HG03575 (cell line): ENCODE measurements around the gene CELA2B.
"Not testable (repeated sequence)": the region's sequence is repeated elsewhere in the genome, so short reads cannot be mapped to it uniquely, and the experiment has no call there.

ENCODE experiments used
- ATAC-seq: cut with Tn5 transposase; IDR thresholded peaks from one replicate; pipeline ENCODE4 v1.9.1; 2021; ENCODE audit not compliant: unreplicated experiment, insufficient number of reproducible peaks, low FRiP score; ENCODE audit errors: extremely low read depth

Gene CELA2B

DNA sequence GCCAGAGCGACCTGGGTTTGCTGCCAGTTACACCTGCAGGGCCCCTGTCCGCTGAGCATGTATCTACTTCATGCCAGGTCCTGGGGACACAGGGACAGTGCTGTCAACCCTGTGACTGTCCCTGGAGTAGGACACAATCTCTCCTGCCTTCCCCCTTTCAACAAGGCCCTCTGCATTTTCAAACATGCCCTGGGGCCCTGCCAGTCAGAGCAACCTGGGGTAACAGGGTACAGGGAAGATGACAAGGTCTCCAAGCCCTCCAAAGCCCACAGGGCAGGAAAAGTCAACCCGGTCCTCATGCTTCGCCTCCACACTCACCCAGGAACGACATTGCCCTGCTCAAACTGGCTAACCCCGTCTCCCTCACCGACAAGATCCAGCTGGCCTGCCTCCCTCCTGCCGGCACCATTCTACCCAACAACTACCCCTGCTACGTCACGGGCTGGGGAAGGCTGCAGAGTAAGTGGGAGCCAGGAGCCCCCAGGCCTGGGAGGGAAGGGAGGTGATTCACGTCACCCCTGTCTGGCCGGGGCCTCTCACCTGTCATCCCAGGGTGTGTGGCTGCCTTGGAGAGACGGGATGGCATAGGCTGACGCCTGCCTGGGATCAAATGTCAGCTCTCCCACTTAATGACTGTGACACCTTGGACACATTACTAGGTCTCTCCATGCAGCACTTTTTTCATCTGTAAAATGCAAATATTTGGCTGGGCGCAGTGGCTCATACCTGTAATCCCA, 12.7 kb upstream of the CELA2B start:
- ATAC-seq, result not testable (repeated sequence)

GRCh38 chr1:15463926-15464322, 12.0 kb upstream of the CELA2B start:
- ATAC-seq, result not testable (repeated sequence)

DNA sequence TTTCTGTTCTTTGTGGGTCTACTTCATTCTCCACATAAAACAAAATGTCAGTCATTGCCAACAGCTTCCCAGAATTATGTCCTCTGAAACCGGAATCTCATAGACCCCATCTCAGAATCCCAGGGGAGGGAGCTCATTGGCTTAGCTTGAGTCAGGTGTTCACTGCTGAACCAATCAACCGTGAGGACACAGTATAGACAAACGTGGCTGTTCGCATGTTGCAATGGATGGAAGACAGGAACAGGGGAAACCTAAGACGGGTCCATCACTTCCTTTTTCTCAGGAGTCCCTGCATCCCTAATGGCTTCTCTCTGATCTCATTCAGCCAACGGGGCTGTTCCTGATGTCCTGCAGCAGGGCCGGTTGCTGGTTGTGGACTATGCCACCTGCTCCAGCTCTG, 10.2 kb upstream of the CELA2B start:
- no peak for ATAC-seq

- not testable (repeated sequence) for ATAC-seq
Measured at GRCh38 chr1:15466955-15467625, 8.8 kb upstream of the CELA2B start.

DNA sequence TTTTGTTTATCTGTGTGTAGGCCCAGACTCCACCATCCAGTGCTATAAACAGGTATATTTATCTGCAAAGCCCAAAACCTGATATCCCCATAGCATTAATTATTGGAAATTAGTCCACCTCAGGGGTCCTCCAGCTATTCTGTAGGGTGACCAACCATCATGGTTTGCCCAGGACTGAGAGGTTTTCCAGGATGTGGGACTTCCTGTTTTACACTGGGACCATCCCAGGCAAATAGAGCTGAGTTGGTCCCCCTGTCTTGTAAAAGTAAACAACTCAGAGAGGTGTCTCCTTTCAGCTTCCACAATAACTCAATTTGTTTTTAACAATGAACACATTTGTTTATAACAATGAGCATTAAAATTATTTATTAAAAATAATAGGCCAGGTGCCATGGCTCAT, 7.8 kb upstream of the CELA2B start:
- no peak for ATAC-seq

- no peak for ATAC-seq
Measured at GRCh38 chr1:15469361-15469760, 6.5 kb upstream of the CELA2B start.

DNA sequence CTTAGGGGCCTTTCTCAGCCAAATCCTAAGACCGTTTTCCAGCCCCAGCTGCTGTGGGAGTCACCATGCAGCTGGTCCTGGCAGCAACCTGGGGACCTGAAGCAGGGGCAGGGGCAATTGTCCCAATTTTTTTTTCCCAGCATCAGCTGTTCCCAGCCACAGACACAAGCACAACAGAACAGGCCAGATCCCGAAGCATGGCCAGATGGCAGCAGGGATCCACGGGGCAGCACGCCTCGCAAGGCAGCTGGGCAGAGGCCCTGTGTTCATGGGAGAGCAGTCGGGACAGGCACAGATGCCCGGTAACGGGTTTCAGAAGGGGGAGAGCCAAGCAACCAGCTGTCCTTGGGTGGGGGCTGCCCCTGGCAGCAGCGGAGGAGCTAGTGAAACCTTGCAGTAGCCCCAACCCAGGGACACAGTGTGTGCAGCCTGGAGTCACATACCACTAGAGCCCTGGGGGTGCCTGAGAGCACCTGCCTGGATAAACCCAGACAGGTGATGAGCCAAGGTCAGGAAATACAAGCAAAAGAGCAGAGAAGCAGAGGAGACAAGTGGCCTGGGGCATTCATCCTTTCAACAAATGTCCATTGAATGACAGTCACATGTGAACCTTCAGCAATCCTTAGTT, 6.0 kb upstream of the CELA2B start:
- not testable (repeated sequence) for ATAC-seq

DNA sequence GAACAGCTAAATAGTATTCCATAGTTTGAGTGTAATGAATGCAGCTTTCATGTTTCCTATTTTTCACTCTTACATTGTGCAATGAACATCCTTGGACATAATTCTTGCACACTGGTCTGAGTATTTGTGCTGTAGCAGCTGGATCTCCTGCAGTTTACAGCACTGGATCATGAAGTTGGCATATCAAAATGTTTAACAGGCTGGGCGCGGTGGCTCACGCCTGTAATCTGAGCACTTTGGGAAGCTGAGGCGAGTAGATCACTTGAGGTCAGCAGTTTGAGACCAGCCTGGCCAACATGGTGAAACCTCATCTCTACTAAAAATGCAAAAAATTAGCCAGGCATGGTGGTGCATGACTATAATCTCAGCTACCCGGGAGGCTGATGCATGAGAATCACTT, 4.8 kb upstream of the CELA2B start:
- not testable (repeated sequence) for ATAC-seq

GRCh38 chr1:15471723-15472122, 4.2 kb upstream of the CELA2B start:
- ATAC-seq, result not testable (repeated sequence)

DNA sequence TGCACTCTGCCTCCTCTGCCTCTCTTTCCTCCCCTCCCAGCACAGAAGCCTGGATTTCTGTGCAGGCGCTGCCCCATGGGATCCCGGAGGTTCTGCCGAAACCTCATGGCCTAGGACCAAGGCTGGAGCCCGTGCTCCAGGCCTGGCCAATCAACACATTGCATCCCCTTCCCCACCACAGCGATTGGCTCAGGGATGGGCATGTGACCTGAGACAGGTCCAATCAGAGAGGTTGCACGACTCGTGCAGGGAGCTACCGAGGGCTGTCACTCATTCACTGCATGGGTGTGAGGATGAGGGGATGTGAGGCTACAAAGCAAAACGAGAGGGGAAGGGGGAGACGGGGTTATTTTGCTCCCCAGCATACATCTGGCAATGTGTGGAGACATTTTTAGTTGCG, 3.3 kb upstream of the CELA2B start:
- ATAC-seq, result no peak

DNA sequence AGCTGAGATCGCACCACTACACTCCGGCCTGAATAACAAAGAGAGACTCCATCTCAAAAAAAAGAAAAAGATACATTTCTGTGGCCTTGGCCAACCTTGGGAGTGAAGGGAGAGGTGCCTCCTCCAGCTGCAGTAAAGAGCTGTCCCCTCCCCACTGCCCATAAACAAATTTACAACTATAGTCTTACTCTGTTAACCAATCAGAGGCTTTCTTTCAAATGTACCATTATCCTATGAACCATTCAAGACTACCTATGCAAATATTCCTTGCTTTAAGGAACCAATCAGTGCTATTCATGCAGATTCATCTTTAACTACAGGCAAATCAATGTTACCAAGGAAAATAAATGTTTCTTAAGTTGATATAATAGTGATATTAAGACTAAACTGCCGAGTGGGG, 1.0 kb downstream of the CELA2B start:
- ATAC-seq, result no peak

GRCh38 chr1:15477646-15478212, 1.8 kb downstream of the CELA2B start:
- ATAC-seq, result no peak

DNA sequence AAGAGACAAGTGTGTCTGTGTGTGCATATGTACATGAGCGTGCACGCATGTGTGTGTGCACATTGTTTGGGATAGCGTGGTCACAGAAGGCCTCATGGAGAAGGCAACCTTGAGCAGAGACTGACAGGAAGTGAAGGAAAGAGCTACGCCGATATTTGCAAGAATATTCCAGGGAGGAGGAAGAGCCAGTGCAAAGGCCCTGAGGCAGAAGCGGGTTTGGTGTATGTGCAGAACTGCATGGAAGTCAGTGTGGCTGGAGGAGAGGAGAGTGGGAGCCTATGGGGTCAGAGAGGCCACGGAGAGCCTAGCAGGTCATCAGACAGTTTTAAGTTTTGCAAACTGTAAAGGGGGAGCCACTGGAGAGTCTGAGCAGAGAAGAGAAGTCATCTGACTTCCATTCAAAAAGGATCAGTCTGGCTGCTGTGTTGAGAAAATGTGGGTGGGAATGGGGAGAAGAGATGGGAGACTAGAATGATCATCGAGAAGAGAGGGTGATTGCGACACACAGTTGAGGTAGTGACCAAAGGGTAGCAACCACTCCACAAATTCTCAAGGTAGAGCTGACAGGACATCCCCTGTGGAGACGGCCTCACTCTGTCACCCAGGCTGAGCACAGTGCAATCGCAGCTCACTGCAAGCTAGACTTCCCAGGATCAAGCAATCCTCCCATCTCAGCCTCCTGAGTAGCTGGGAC, 3.9 kb downstream of the CELA2B start:
- no peak for ATAC-seq

DNA sequence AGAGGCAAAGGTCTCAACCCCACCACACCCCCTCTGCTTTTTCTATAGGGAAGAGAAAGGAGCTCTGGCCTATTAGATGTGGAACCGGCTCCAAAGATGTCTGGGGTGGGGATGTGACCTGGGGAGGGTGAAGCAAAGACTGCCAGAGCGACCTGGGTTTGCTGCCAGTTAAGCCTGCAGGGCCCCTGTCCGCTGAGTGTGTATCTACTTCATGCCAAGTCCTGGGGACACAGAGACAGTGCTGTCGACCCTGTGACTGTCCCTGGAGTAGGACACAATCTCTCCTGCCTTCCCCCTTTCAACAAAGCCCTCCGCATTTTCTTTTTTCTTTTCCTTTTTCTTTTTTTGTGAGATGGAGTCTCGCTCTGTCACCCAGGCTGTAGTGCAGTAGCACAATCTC, 6.6 kb downstream of the CELA2B start:
- not testable (repeated sequence) for ATAC-seq

DNA sequence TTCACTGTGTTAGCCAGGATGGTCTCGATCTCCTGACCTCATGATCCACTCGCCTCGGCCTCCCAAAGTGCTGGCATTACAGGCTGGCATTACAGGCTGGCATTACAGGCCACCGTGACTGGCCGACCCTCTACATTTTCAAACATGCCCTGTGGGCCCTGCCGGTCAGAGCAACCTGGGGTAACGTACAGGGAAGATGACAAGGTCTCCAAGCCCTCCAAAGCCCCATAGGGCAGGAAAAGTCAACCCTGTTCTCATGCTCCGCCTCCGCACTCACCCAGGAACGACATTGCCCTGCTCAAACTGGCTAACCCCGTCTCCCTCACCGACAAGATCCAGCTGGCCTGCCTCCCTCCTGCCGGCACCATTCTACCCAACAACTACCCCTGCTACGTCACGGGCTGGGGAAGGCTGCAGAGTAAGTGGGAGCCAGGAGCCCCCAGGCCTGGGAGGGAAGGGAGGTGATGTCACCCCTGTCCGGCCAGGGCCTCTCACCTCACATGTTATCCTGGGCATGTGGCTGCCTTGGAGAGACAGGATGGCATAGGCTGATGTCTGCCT, 7.2 kb downstream of the CELA2B start:
- ATAC-seq, result not testable (repeated sequence)

- ATAC-seq, result no peak
Measured at GRCh38 chr1:15483971-15484370, 8.1 kb downstream of the CELA2B start.

GRCh38 chr1:15484443-15484842, 8.5 kb downstream of the CELA2B start:
- not testable (repeated sequence) for ATAC-seq

GRCh38 chr1:15485636-15486035, 9.7 kb downstream of the CELA2B start:
- ATAC-seq, result no peak
